GM18526 (cell line): ENCODE results near the gene YKT6.

Source experiments
- POLR2A ChIP-seq: IDR thresholded peaks from 3 replicates; pipeline ENCODE4 v1.6.1; 2011; ENCODE audit not compliant: insufficient read length; ENCODE audit errors: extremely low read depth

Gene YKT6

GRCh38 chr7:44206008-44206407 is 5.2 kb downstream of the YKT6 start:
- TF ChIP-seq POLR2A: no peak

GRCh38 chr7:44208085-44208484 is 7.3 kb downstream of the YKT6 start:
- TF ChIP-seq POLR2A: no peak

GRCh38 chr7:44210107-44210506 is 9.3 kb downstream of the YKT6 start:
- no peak for TF ChIP-seq POLR2A

- no peak for TF ChIP-seq POLR2A
Measured at GRCh38 chr7:44211126-44211675, 10.4 kb downstream of the YKT6 start.

GRCh38 chr7:44212018-44212417 is 11.2 kb downstream of the YKT6 start:
- no peak for TF ChIP-seq POLR2A

GRCh38 chr7:44212581-44213184 is 11.9 kb downstream of the YKT6 start:
- TF ChIP-seq POLR2A: no peak

DNA sequence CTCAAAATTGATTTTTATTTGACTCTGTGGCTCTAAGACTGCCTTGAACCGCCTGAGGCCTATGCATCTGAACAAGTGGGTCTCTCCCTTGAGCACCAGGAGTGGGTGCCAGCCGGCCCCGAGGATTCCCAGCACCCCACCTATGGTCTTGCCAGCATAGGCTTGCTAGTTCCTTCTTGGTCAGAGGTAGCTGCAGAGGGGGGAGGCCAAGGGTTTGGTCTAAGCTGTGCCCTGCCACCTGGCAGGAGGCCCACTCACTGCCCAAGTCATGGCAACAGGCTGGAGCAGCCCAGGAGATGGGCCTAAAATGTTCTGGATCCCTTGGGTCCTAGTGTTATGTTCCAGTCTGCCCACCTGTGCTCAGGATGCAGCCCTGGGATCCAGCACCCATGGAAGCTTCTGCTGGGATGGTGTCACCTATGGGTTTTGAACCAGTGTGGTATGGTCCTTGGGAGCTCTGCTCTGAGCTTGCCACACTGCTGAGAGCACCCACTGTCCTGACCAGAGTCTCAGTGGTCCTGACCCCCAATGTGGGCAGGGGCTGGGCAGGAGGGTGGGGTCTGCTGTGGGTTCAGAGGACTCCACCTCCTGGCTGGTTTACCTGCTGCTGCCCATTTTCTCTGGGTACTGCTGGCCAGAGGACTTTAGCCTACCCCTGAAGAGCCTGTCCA is 12.6 kb downstream of the YKT6 start:
- TF ChIP-seq POLR2A: no peak

DNA sequence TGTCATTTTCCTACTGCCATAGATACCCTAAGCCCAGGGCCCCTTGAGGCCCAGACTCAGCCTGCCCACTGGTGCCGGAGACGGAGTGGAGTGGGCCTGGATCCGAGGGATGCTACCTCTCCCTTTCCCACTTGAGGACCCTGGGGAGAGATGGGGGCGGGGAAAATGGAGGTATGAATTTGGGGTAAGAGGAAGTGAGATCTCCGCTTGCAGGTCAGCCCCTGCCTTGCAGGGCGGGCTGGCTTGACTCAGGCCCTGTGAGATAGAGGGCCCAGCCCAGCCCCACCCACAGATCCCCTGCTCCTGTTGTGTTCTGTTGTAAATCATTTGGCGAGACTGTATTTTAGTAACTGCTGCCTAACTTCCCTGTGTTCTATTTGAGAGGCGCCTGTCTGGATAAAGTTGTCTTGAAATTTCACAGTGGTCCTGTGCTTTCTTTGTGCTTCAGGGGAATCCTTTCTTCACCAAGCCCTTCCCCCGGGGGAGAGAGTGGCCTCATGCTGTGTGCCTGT is 13.2 kb downstream of the YKT6 start:
- no peak for TF ChIP-seq POLR2A

DNA sequence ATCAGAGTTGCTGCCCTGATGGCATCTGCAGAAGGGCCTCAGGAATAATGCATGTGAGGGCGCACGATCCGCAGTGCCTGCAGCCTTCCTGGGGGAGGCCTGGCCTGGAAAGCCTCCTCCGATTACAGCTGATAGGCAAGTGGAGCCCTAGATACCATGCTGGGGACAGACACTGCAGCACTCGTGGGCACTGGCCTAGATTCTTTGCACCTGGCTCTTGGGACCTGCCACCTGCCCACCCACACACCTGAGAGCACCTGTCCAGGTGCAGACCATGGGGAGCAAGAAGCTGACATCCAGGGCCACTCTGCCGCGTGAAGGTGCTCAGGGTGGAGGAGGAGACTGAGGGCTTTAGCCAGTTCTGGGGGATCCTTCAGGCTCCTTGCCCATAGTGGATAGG is 14.8 kb downstream of the YKT6 start:
- no peak for TF ChIP-seq POLR2A

DNA sequence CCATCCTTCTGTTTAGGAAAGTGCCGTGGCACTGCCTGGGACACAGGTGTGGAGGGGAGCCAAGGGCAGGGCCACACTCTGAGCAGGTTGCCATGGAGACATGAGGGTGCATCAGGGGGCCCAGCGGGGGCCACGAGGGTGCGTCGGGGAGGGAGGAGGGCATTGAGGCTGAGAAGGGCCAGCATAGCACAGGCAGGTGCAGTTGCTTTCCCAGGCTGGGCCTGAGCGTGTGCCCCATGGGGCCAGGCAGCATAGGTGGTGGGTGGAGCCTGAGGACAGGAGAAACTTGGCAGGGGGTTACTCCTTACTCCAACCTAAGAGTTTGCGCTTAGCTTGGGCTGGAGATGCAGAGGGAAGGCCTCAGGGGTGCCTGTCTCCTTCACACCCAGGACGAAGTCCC is 15.2 kb downstream of the YKT6 start:
- TF ChIP-seq POLR2A: no peak

GRCh38 chr7:44216521-44217222 is 15.9 kb downstream of the YKT6 start:
- no peak for TF ChIP-seq POLR2A

DNA sequence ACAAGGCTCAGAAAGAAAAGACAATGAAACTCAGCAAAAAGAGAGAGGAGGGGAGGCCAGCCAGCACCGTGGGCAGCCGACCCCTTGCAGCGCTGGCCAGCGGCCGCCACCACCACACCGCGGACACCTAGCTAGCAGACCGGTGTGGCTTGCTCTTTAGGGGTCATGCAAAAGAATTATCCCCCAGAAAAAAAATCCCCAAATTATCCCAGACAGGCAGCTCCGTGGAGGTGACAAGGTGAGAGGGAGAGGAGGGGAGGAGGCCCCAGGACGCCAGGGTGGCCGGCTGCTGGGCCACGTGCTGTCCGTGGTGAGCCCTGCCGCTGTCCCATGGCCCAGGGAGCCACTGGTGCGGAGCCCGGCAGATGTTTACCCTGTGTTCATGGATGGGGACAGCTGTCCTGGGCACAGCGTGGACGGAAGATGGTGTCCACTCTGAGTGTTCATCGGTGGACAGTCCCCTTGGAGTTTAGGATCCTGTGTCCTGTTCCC is 16.5 kb downstream of the YKT6 start:
- no peak for TF ChIP-seq POLR2A

- no peak for TF ChIP-seq POLR2A
Measured at GRCh38 chr7:44217852-44218402, 17.1 kb downstream of the YKT6 start.

DNA sequence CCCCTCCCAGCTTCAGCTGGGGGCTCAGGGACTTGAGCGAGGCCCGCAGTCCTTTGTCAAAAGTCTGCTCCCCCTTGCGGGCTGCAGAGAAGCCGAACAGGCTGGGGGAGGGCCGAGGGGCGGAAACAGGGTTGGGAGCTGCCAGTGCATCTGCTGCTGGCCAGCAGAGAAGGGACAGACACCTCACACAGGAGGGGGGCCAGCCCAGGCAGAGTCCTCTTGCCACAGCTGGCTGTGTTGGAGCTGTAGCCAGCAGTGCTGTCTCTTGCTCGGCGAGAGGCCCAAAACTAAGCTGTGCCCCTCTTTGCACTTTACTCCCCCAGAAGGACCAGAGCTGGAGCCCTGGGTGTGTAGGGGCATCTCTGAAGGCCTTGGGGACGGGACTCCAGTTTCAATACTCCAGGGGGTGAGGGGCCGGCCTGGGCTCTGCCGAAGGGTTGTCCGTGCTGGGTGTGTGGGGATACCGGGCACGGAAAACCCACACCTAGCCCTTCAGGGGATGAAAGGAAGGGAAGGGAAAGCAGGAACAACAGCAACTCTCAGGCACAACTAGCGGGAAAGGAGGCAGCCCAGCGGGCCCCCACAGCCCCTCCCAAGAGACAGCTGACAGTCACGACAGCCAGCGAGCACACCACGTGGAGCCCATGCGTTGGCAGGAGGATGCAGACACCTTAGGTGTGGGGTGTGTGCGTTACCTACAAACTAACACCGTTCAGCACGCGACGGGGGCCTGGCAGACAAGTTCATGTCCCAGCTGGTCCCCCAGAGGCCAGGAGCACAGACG is 17.8 kb downstream of the YKT6 start:
- no peak for TF ChIP-seq POLR2A
